Measurements from ENCODE around the gene GAL. TPM values are rescaled to one million over a fixed set of nuclear protein-coding genes. Genes with fewer than 3 reads are reported as not detected.

The GAL gene
- total RNA-seq, 1 donor from 2014 or later: 1.8 TPM

DNA sequence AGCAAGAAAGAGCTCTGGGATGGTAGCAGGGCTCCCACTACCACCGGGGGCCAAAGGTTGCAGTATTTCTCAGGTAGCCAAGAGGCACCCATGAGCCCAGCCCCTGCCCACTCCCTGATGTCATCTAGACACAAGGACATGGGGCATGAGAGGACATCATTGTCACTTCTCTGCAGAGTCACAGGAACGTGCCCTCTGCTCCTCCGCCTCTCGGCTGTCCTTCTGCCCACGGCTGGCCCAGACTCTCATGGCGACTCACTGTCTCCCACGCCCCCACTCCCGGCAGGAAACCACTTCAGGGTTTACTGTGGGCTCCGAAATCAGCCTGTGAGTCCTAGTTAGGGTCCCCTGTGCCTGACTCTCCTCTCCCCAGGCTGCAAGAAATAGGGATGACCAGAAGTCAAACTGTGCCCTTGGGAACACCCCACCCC is 1.8 kb upstream of the GAL start:
- H3K4me3 Mint-ChIP-seq: no peak overlapping the region
- DNase-seq: no peak
- peaks cover 5% of the 10 kb centered on the region for H3K4me1 Mint-ChIP-seq
- H3K9me3 Mint-ChIP-seq: no peaks in the 10 kb centered on the region
- intact Hi-C loops (cut with micrococcal nuclease): no loop called here
- H3K27me3 Mint-ChIP-seq: peaks cover 42% of the 10 kb centered on the region
- H3K27ac Mint-ChIP-seq: no peak overlapping the region
- H3K36me3 Mint-ChIP-seq (ENCODE audit: low read depth): no peaks in the 10 kb centered on the region

DNA sequence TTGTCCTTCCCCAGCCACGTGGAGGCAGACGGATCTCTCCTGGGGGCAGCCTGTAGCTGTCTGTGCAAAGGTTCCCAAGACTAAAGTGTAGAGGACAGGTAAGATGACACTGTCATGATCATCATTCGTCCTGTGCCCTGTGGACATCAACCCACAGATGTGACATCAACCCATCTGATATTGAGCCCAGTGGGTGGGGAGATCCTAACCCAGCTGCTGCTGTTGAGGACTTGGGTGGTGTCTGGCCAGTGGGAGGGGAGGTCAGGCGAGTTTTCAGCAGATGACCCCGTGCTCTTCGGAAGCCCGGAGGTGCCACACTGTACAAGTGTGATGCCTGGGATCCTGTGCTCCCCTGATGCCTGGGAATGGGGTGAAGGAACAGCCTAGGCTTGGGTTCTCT is 1.2 kb upstream of the GAL start:
- H3K4me3 Mint-ChIP-seq: no peak overlapping the region
- intact Hi-C loops (cut with micrococcal nuclease): no loop called here

DNA sequence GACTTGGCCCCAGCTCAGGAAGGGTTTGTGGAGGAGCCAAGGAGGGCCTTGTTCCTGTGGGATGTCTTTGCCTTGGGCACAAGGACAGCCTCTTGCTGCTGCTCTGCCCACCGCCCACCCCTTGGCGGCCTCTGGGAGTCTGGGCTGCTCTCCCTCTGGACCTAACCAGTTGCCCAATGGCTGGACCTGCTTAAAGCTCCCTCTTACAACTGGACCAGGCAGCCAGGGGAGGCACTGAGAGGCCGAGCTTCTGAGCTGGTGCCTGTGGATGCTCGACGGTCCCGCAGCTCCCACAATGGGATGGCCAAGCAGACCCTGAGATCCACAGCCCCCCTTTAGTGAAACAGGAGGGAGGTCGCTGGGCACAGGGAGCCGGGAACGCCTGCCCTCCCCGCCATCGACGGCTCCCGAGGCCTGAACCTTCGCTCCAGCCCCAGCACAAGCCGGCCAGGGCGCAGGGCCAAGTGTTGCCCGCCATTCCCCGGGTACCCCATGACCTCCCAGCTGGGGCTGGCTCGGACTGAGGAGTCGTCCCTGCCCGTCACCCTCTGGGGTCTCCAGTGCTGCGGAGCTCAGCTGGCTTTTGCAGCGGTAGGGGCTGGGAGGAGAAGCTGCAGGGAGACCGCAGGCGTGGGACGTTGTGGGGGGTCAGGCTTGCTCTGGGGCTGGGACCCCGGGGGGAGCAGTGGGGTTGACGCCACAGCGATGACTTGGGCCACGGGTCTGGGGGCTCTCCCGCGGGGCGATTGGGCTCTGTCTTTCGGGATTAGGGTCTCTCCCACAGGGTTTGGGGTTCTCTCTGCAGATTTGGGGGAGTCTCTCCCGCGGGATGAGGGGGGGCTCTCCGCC is 584 bp upstream of the GAL start:
- peaks cover 5% of the 10 kb centered on the region for H3K4me1 Mint-ChIP-seq

More for the DNA sequence above, 1.2 kb upstream of the GAL start:
- peaks cover 47% of the 10 kb centered on the region for H3K27me3 Mint-ChIP-seq
- DNase-seq: no peak
- H3K9me3 Mint-ChIP-seq: no peaks in the 10 kb centered on the region
- peaks cover 5% of the 10 kb centered on the region for H3K4me1 Mint-ChIP-seq
- H3K36me3 Mint-ChIP-seq (ENCODE audit: low read depth): no peaks in the 10 kb centered on the region
- H3K27ac Mint-ChIP-seq: no peak overlapping the region

DNA sequence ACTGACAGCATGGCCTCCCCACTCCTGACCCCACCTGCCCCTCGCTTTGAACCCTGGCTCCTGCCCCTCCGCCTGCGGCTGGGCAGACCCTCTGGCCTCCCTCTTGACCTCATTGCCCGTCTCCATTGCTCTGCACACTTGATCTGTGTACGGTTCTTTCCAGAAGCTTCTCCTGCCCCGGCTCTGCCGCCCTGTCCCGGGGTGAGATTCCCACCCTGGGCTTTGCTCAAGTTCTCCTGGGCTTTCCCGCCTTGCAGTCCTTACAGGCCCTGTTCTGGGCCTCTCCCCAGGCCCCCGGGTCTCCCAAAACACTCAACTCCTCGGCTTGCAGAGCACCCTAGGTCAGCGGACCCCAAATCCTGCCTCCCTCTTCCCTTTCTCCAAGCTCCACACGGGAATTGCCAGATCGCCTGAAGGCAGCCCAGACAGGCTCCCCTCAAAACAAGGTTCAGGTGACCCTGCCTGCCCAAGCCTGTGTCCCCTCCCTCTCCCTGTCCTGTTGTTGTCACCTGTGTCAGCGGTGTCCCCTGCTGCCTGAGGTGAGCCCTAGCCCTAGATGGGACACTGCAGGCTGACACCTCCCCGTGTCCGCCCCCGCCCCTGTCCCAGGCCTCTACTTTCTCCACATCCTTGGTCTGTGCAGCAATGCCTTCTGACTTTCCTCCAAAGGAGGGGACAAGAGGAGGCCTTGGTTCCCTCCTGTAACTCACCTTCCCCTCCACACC is 1.5 kb downstream of the GAL start:
- H3K9me3 Mint-ChIP-seq: no peaks in the 10 kb centered on the region
- intact Hi-C loops (cut with micrococcal nuclease): no loop called here
- DNase-seq: no peak
- H3K27ac Mint-ChIP-seq: no peak overlapping the region
- peaks cover 65% of the 10 kb centered on the region for H3K27me3 Mint-ChIP-seq
- H3K36me3 Mint-ChIP-seq (ENCODE audit: low read depth): no peaks in the 10 kb centered on the region
- no peak overlapping the region for H3K4me3 Mint-ChIP-seq
- peaks cover 15% of the 10 kb centered on the region for H3K4me1 Mint-ChIP-seq

More for the DNA sequence above, 584 bp upstream of the GAL start:
- Mint-ChIP-seq H3K9me3 (no peaks in the 10 kb centered on the region), H3K4me3 (no peak overlapping the region), H3K36me3 (ENCODE audit: low read depth) (no peaks in the 10 kb centered on the region), H3K27ac (no peak overlapping the region), H3K27me3 (peaks cover 49% of the 10 kb centered on the region)
- intact Hi-C loops (cut with micrococcal nuclease): no loop called here
- no peak for DNase-seq

DNA sequence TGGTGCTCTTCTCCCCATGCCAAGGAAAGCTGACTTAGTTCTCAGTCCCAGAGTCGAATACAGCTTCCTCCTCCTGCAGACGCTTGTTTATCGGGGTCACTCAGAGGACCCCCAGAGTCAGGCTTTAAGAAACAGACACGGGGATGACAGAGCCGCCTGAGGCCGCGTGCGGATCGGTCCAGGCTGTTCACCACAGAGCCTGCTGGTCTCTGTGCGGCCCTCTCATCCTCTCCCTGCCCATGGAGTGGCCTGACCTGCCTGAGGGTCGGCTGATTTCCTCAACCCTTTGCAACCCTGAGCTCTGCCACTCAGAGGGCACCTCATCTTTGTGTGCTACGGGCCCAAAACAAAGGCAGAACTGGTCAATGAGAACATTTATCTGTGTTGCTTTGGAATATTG is 2.1 kb downstream of the GAL start:
- intact Hi-C loops (cut with micrococcal nuclease): no loop called here
- Mint-ChIP-seq H3K4me1 (peaks cover 20% of the 10 kb centered on the region), H3K27ac (no peak overlapping the region), H3K4me3 (no peak overlapping the region), H3K9me3 (no peaks in the 10 kb centered on the region), H3K36me3 (ENCODE audit: low read depth) (no peaks in the 10 kb centered on the region), H3K27me3 (peaks cover 70% of the 10 kb centered on the region)
- DNase-seq: no peak

DNA sequence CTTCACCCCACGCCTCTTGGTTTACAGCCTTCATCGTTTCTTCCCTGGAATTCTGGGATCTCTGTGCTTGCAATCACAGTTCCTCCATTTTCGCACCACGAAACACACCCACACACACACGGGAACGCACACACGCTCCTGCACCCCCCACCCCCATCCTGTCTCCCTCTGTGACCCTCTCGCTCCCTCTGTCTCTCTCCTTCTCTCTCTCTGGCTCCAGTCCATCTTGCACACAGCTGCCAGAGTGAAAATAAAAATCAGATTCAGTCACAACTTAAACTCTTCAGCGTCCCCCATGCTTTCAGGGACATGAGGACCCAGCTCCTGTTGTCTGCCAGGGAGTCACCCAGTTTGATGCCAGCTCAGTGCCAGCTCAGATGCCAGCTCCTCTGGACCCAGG is 3.0 kb downstream of the GAL start:
- Mint-ChIP-seq H3K4me3 (no peak overlapping the region), H3K9me3 (no peaks in the 10 kb centered on the region), H3K27ac (no peak overlapping the region), H3K36me3 (ENCODE audit: low read depth) (no peaks in the 10 kb centered on the region), H3K27me3 (peaks cover 64% of the 10 kb centered on the region), H3K4me1 (peaks cover 20% of the 10 kb centered on the region)
- no peak for DNase-seq
- intact Hi-C loops (cut with micrococcal nuclease): no loop called here

DNA sequence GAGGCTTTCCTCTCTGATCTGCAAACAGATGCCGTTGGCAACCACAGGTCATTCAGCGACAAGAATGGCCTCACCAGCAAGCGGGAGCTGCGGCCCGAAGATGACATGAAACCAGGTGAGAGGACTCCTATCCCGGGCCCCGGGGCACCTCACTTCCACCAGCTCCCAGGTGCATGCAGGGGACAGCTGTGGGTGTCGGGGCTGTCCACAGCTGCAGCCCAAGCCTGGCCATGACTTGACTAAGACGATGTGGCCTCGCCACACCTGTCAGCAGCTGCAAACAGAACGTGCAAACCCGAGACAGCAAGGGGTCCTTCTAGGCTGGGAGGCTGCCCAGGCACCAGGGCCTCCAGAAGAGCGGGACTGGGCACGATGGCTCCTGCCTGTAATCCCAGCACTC is 3.6 kb downstream of the GAL start:
- Mint-ChIP-seq H3K36me3 (ENCODE audit: low read depth) (no peaks in the 10 kb centered on the region), H3K27ac (no peak overlapping the region), H3K27me3 (peaks cover 59% of the 10 kb centered on the region), H3K4me3 (no peak overlapping the region), H3K4me1 (peaks cover 16% of the 10 kb centered on the region), H3K9me3 (no peaks in the 10 kb centered on the region)
- no peak for DNase-seq
- intact Hi-C loops (cut with micrococcal nuclease): no loop called here

DNA sequence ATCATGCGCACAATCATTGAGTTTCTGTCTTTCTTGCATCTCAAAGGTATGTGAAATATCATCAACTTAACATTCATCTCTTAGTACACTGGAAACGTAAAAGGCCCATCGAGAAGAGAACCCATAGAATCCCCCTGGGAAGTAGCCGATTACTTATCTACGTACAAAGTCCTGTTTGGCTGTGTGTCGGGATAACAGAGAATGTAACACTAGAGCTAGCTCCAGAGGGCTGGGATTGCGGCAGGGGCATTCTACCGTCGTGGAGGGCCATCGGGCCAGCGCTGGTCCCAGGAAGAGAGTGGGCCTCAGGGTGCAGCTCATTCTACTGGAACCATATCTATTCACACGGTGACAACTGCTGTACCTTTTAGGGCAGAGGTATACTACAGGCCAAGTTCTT is 4.5 kb downstream of the GAL start:
- no peak overlapping the region for H3K27ac Mint-ChIP-seq
- no peaks in the 10 kb centered on the region for H3K36me3 Mint-ChIP-seq (ENCODE audit: low read depth)
- H3K9me3 Mint-ChIP-seq: no peaks in the 10 kb centered on the region
- intact Hi-C loops (cut with micrococcal nuclease): no loop called here
- H3K4me3 Mint-ChIP-seq: no peak overlapping the region
- peaks cover 52% of the 10 kb centered on the region for H3K27me3 Mint-ChIP-seq
- no peak for DNase-seq
- peaks cover 15% of the 10 kb centered on the region for H3K4me1 Mint-ChIP-seq

DNA sequence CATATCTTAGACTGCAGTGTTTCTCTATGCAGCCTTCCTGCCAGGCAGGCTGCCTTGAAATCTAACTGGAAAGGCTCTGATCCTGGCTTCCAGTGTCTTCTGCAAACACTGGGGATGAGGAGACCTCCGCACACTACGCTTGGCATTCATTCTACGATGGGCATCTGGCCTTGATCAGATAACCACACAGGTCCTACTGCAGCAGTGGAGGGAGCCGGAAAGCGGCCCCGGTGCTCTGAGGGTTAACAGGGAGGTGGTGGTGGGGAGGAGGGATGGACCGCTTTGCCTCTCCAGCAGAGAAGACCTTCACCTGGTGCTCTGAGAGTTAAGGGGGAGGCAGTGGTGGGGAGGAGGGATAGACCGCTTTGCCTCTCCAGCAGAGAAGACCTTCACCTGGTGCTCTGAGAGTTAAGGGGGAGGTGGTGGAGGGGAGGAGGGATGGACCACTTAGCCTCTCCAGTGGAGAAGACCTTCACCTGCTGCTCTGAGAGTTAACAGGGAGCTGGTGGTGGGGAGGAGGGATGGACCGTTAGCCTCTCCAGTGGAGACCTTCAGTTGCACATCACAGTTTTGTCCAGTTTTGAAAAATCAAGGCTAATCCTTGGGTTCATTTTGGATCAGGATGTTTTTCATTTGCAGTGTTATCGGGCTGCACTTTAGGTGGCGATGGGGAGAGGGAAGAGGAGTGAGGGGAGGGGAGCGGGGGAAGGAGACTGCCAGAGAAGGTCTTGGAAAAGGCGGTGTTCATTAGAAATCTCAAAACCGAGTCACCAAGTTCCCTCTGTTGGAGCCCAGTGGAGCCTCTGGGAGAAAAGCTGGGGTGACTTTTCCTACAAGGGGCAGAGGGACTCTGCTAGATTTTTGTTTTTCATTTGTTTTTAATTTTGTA is 5.6 kb downstream of the GAL start:
- intact Hi-C loops (cut with micrococcal nuclease): no loop called here
- H3K4me3 Mint-ChIP-seq: no peak overlapping the region
- H3K27me3 Mint-ChIP-seq: peaks cover 58% of the 10 kb centered on the region
- no peak overlapping the region for H3K27ac Mint-ChIP-seq
- DNase-seq: no peak
- no peaks in the 10 kb centered on the region for H3K36me3 Mint-ChIP-seq (ENCODE audit: low read depth)
- H3K9me3 Mint-ChIP-seq: peaks cover 4% of the 10 kb centered on the region
- H3K4me1 Mint-ChIP-seq: peaks cover 15% of the 10 kb centered on the region

DNA sequence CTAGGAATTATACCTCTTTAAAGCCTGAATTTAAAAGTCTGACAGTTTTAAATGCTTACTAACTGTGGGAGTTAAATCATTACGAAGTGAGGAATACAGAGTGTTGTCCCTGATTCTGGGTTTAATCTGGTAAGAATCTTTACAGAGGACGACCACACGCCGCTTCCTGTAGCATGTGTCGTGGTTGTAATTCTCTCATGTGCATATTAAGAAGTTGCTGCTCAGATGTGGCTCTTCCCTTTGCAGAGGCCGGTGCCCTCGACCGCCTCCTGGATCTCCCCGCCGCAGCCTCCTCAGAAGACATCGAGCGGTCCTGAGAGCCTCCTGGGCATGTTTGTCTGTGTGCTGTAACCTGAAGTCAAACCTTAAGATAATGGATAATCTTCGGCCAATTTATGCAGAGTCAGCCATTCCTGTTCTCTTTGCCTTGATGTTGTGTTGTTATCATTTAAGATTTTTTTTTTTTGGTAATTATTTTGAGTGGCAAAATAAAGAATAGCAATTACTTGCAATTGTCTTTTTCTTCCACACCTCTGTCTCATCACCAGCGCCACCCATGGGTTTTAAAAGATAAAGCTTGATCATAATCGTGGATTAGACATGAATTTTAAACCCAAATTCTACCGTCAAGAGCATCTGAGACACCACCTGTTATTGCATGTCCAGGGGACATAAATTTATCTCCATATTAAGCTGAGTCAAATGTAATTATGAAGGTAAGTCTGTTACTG is 6.5 kb downstream of the GAL start:
- peaks cover 5% of the 10 kb centered on the region for H3K9me3 Mint-ChIP-seq
- intact Hi-C loops (cut with micrococcal nuclease): no loop called here
- H3K4me1 Mint-ChIP-seq: peaks cover 15% of the 10 kb centered on the region
- H3K36me3 Mint-ChIP-seq (ENCODE audit: low read depth): no peaks in the 10 kb centered on the region
- H3K27me3 Mint-ChIP-seq: peaks cover 52% of the 10 kb centered on the region
- H3K27ac Mint-ChIP-seq: no peak overlapping the region
- H3K4me3 Mint-ChIP-seq: peak overlapping the region; percentile 24
- DNase-seq: peak; percentile 73

DNA sequence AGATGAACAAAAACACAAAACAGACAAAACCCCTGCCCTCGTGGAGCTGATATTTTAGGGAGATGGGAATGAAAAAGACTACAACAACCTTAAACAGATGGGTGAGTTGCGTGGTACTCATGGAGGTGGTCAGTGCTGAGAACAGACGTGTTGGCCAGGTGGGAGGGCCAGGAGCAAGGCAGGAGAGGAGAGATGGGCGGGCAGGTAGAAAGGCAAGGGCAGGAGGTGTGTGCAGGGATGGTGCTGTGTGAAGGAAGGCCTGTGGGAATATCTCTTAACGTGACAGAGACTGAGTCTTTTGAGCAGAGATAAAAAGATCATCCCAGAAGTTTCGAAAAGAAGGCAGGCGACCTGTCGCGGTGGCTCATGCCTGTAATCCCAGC is 7.0 kb downstream of the GAL start:
- no peak for DNase-seq
- Mint-ChIP-seq H3K27ac (no peak overlapping the region), H3K27me3 (peaks cover 51% of the 10 kb centered on the region), H3K4me1 (peaks cover 15% of the 10 kb centered on the region), H3K9me3 (peaks cover 5% of the 10 kb centered on the region), H3K36me3 (ENCODE audit: low read depth) (no peaks in the 10 kb centered on the region), H3K4me3 (no peak overlapping the region)
- intact Hi-C loops (cut with micrococcal nuclease): no loop called here

DNA sequence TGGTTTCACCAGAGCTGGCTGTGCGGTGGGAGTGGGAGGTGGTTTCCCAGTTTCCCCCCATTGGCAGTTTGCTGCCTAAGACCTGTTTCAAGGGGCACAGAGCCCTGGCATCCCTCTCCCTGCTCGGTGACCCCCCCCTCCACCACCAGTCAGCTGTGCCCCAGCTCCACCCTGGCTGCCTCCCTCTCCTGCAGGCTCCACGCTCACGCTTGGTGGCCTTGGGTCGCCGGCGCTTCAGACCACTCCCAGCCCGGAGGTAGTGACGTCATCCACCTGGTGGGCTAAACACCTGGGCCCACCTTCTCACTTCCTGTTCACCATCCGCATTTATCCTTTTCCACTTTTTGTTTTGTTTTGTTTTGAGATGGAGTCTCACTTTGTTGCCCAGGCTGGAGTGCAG is 7.8 kb downstream of the GAL start:
- DNase-seq: no peak
- no peaks in the 10 kb centered on the region for H3K36me3 Mint-ChIP-seq (ENCODE audit: low read depth)
- H3K9me3 Mint-ChIP-seq: peaks cover 5% of the 10 kb centered on the region
- H3K4me3 Mint-ChIP-seq: no peak overlapping the region
- peaks cover 15% of the 10 kb centered on the region for H3K4me1 Mint-ChIP-seq
- no peak overlapping the region for H3K27ac Mint-ChIP-seq
- intact Hi-C loops (cut with micrococcal nuclease): no loop called here
- peaks cover 48% of the 10 kb centered on the region for H3K27me3 Mint-ChIP-seq

DNA sequence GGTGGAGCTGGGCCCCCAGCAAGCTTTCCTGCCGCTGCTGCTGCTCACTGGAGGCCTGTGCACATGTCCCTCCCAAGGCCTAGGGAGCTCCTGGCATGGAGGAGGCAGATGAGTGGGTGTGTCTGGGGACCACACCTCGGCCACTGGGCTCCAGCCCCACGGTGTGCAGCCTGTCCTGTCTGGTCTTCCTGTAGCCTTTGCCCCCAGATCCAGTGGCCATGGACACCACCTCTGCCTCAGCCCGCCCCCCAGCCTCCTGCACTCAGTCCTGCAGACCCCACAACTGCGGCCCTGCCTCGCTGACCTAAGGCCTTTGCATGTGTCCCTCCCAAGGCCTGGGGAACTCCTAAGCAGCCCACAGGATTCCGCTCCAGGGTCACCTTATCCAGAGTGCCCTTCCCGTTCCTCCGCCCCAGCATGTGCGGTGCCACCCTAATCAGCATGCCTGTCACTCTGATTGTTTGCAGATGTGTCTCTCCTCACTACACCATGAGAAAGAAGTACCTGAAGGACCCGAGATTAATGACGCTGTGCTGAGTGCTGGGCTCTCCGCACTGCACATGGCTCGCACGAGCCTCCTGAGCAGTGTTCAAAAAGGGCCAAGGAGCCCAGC is 8.6 kb downstream of the GAL start:
- H3K9me3 Mint-ChIP-seq: peaks cover 5% of the 10 kb centered on the region
- no peaks in the 10 kb centered on the region for H3K36me3 Mint-ChIP-seq (ENCODE audit: low read depth)
- H3K27me3 Mint-ChIP-seq: peaks cover 45% of the 10 kb centered on the region
- no peak for DNase-seq
- peaks cover 15% of the 10 kb centered on the region for H3K4me1 Mint-ChIP-seq
- intact Hi-C loops (cut with micrococcal nuclease): no loop called here
- H3K27ac Mint-ChIP-seq: no peak overlapping the region
- no peak overlapping the region for H3K4me3 Mint-ChIP-seq
